Measurements from ENCODE around the gene QKI. TPM values are rescaled to one million over a fixed set of nuclear protein-coding genes. Genes with fewer than 3 reads are reported as not detected.

Gene QKI
- total RNA-seq, 1 experiment from 2014 or later = 176 TPM

DNA sequence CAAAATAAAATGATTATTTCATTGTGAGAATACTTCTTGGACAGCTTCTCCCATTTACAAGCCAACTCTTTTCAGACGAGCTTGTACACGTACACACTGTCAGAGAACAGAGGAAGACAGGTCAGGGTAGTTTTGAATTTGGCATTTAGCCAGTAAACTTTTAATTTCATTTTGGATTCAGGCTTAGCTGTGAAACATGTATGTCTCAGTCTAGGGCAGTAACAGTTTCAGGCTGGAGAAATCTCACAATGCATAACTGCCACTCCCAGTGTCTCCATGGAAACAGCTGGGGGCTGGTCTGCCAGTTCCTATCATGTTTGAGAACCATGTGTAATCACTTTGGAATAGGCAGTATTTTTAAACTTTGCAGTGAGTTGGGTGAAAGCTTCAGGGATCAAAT is 22.0 kb upstream of the QKI start:
- peaks cover 0 to 4% (median 0%) of the 10 kb centered on the region in 3 experiments; a peak in 1 of 7 replicates for H3K36me3 Mint-ChIP-seq (ENCODE audit: insufficient read depth in 1 of 3, low read depth in 3 of 3)
- no CpG with 5 or more reads among the region's 2 CpGs for WGBS (ENCODE audit: extremely low coverage, insufficient read length, low lambda C conversion rate)

More for the DNA sequence above, 22.0 kb upstream of the QKI start:
- no peak overlapping the region for H2BK120ac ChIP-seq (ENCODE audit: low read depth, low read length, poor library complexity, severe bottlenecking)
- H2BK5ac ChIP-seq (ENCODE audit: insufficient read length, low read length) = no peak overlapping the region
- H4K5ac ChIP-seq (ENCODE audit: insufficient read length, low read depth, low read length) = no peak overlapping the region
- H3K27me3 ChIP-seq (ENCODE audit: insufficient read depth, low read length) = no peaks in the 10 kb centered on the region
- H3K23ac ChIP-seq (ENCODE audit: insufficient read length, low read depth, low read length) = no peak overlapping the region
- H3K18ac ChIP-seq (ENCODE audit: insufficient read length, low read depth, low read length) = no peak overlapping the region
- Mint-ChIP-seq H3K4me3 (no peak overlapping the region), H3K27me3 (ENCODE audit: low read depth) (no peaks in the 10 kb centered on the region), H3K27ac (no peak overlapping the region), H3K4me1 (peaks cover 27 to 31% of the 10 kb centered on the region in 2 experiments), H3K9me3 (no peaks in the 10 kb centered on the region; a peak in 1 of 5 replicates)
- H3K79me1 ChIP-seq (ENCODE audit: insufficient read depth, low read depth, low read length, poor library complexity, severe bottlenecking) = no peaks in the 10 kb centered on the region
- H3K14ac ChIP-seq (ENCODE audit: insufficient read depth, low read length) = no peak overlapping the region
- no peaks in the 10 kb centered on the region for H3K9me3 ChIP-seq (ENCODE audit: control insufficient read depth, low read depth, low read length)
- no peak overlapping the region for H4K8ac ChIP-seq (replicated peaks; ENCODE audit: insufficient read length, low read depth, low read length)
- H3K27ac ChIP-seq (ENCODE audit: insufficient read length, low read depth, low read length) = no peak overlapping the region
- no peak overlapping the region for H2BK15ac ChIP-seq (ENCODE audit: low read depth, low read length)
- no peak overlapping the region for H3K4me2 ChIP-seq (ENCODE audit: insufficient read depth, insufficient read length, low read length)
- H2BK12ac ChIP-seq (ENCODE audit: insufficient read length, low read depth, low read length) = no peak overlapping the region
- H2AFZ ChIP-seq (ENCODE audit: low read length) = no peak overlapping the region
- H2BK20ac ChIP-seq (ENCODE audit: low read depth, low read length, poor library complexity, severe bottlenecking) = no peak overlapping the region
- H4K20me1 ChIP-seq (ENCODE audit: control insufficient read depth, insufficient read depth, insufficient read length) = no peaks in the 10 kb centered on the region
- no peak overlapping the region for H3T11ph ChIP-seq (ENCODE audit: low read length)
- no peak for DNase-seq
- no peak overlapping the region for H4K91ac ChIP-seq (ENCODE audit: insufficient read length, low read depth, low read length)
- H2AK5ac ChIP-seq (ENCODE audit: insufficient read length, low read length) = no peak overlapping the region
- no peaks in the 10 kb centered on the region for H3K79me2 ChIP-seq (ENCODE audit: insufficient read depth, low read length)
- H3K4ac ChIP-seq (ENCODE audit: low read depth, low read length) = no peak overlapping the region
- TF ChIP-seq, protein P1, sequence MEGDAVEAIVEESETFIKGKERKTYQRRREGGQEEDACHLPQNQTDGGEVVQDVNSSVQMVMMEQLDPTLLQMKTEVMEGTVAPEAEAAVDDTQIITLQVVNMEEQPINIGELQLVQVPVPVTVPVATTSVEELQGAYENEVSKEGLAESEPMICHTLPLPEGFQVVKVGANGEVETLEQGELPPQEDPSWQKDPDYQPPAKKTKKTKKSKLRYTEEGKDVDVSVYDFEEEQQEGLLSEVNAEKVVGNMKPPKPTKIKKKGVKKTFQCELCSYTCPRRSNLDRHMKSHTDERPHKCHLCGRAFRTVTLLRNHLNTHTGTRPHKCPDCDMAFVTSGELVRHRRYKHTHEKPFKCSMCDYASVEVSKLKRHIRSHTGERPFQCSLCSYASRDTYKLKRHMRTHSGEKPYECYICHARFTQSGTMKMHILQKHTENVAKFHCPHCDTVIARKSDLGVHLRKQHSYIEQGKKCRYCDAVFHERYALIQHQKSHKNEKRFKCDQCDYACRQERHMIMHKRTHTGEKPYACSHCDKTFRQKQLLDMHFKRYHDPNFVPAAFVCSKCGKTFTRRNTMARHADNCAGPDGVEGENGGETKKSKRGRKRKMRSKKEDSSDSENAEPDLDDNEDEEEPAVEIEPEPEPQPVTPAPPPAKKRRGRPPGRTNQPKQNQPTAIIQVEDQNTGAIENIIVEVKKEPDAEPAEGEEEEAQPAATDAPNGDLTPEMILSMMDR (conservative IDR thresholded peaks at IDR 0.05) = no peak
- H3K23me2 ChIP-seq (ENCODE audit: insufficient read length, low read depth, low read length, poor library complexity, severe bottlenecking) = peaks cover 3% of the 10 kb centered on the region
- peaks cover 2% of the 10 kb centered on the region; the same call in 1 of the 2 replicates for H3K4me1 ChIP-seq (ENCODE audit: insufficient read depth, low read length)
- no peak overlapping the region for H3K9ac ChIP-seq (ENCODE audit: extremely low read depth, insufficient read length, low read length)
- H3K56ac ChIP-seq (ENCODE audit: insufficient read length, low read depth, low read length) = no peak overlapping the region
